ENCODE results near the gene PWWP2B.

DNA sequence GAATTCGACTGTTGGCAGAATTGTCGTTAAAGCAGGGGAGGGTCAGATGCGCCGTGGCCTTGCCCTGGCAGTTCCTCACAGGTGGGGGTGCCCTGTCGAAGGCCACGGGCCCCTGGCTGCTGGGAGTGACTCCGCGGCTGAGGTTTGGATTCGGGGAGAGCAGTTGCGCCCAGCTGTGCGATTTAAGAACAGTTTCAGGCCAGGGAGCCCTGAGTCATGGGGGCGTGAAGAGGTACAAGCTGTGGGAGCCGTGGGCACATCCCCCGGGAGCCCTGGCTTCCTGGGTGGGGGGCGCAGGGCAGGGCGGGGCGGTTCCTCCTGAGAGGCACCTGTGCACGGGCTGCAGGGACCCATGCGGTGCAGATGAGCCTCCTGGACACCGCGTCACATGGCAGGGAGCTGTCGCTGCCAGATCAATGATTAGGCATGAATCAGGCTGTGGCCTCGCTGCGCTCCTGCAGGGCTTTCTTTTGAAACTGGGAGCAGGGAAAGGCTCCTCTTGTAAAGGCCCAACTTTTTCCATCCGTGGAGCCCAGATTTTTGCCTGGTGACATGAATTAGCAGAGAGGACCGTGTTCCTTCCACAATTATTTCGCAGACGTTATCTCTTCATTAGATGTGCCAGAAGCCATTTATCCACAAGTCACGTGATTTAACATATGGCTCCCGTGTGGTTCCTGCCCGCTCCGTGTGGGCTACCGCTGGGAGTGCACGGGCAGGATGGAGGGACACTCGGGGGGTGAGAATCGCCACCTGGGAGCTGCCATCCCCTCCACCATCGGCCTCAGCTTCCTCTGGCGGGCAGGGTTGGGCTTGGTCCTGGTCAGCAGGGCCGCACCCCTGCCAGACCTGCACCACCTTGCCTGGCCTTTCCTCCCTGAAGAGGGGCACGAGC, 918 bp downstream of the PWWP2B start:
- TF ChIP-seq, protein P1, sequence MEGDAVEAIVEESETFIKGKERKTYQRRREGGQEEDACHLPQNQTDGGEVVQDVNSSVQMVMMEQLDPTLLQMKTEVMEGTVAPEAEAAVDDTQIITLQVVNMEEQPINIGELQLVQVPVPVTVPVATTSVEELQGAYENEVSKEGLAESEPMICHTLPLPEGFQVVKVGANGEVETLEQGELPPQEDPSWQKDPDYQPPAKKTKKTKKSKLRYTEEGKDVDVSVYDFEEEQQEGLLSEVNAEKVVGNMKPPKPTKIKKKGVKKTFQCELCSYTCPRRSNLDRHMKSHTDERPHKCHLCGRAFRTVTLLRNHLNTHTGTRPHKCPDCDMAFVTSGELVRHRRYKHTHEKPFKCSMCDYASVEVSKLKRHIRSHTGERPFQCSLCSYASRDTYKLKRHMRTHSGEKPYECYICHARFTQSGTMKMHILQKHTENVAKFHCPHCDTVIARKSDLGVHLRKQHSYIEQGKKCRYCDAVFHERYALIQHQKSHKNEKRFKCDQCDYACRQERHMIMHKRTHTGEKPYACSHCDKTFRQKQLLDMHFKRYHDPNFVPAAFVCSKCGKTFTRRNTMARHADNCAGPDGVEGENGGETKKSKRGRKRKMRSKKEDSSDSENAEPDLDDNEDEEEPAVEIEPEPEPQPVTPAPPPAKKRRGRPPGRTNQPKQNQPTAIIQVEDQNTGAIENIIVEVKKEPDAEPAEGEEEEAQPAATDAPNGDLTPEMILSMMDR (IDR thresholded peaks at IDR 0.05) = no peak
- TF ChIP-seq POLR2AphosphoS5 (IDR thresholded peaks at IDR 0.05) = no peak
- no peak for TF ChIP-seq EP300 (IDR thresholded peaks at IDR 0.05)

All from esophagus muscularis mucosa (tissue), 4 donors.